Stomach (tissue), 9 donors: Measurements from ENCODE around the gene CCDC12. TPM values are rescaled to one million over a fixed set of nuclear protein-coding genes. Genes with fewer than 3 reads are reported as not detected.

Source experiments
- DNase-seq, 2 donors: peaks; one replicate each; pipeline versions ENCODE4 v3.0.0 to v3.0.0-alpha.2; 2013 to 2019
- H3K27ac ChIP-seq, 5 donors: fragments of 200-600 bp in 4 of 5; sonication (generic) in 4 of 5; one replicate each; pipeline ENCODE4 v1.5.1; 2013 to 2019; ENCODE audit warnings: mild to moderate bottlenecking in 1 of 5, moderate library complexity in 1 of 5
- H3K27me3 ChIP-seq, 3 donors: fragments of 200-600 bp; sonication (generic); one replicate each; pipeline ENCODE4 v1.5.1; 2017 to 2019; ENCODE audit warnings: mixed run types in 1 of 3
- H3K36me3 ChIP-seq, 4 donors: fragments of 200-600 bp; sonication (generic); 1 replicate in 3 of 4; 2 replicates in 1 of 4; pipeline ENCODE4 v1.5.1; 2016 to 2019
- H3K4me1 ChIP-seq, 4 donors: fragments of 200-600 bp; sonication (generic); one replicate each; pipeline ENCODE4 v1.5.1; 2016 to 2019
- H3K4me3 ChIP-seq, 4 donors: fragments of 200-600 bp; sonication (generic) in 3 of 4; one replicate each; pipeline ENCODE4 v1.5.1; 2016 to 2019; ENCODE audit warnings: mild to moderate bottlenecking in 1 of 4
- H3K9me3 ChIP-seq, 4 donors: fragments of 200-600 bp; sonication (generic); one replicate each; pipeline ENCODE4 v1.5.1; 2016 to 2019
- CTCF ChIP-seq, 7 experiments: fragments of 450-650 bp in 4 of 7; fragments of 200-600 bp in 3 of 7; sonication (generic) in 3 of 7; IDR thresholded peaks; one replicate each; pipeline ENCODE4 v1.5.1; 2016 to 2019; ENCODE audit warnings: antibody characterized with exemption in 7 of 7, control low read depth in 2 of 7, mild to moderate bottlenecking in 1 of 7
- EP300 ChIP-seq: sonication (generic); formaldehyde crosslinking; IDR thresholded peaks from one replicate; pipeline ENCODE4 v1.6.1; 2017; ENCODE audit warnings: antibody characterized with exemption
- POLR2A ChIP-seq, 4 donors: fragments of 450-650 bp; IDR thresholded peaks; one replicate each; pipeline ENCODE4 v1.6.1; 2016; ENCODE audit warnings: antibody characterized with exemption in 4 of 4, control low read depth in 2 of 4, mild to moderate bottlenecking in 1 of 4, moderate library complexity in 1 of 4
- POLR2AphosphoS5 ChIP-seq, 3 donors: sonication (generic); formaldehyde crosslinking; IDR thresholded peaks; one replicate each; pipeline ENCODE4 v1.6.1; 2016; ENCODE audit warnings: antibody characterized with exemption in 3 of 3
- WGBS, 5 donors: extraction: QIAGEN DNeasy Blood & Tissue Kit in 3 of 5; methylation state at CpG; one replicate each; pipeline versions ENCODE4 v1.1.5 to v1.1.7; 2013 to 2018; 5-methylcytosine and 5-hydroxymethylcytosine counted together
- intact Hi-C: fragments of 100-400 bp; cut with DNase I; formaldehyde crosslinking; loops from one replicate; pipeline ENCODE4 v1.15.1; 2023; ENCODE audit warnings: low total_unique reads
- polyA plus RNA-seq, 3 donors: library from polyadenylated mRNA; stranded (reverse); fragments of 200-250 nt; gene quantifications; one replicate each; pipeline ENCODE4 v1.2.3, GENCODE V29; 2013
- total RNA-seq, 5 donors: library from RNA; depleted of rRNA; stranded (reverse); fragments of >200 nt; gene quantifications; one replicate each; pipeline versions ENCODE4 v1.1.0 to v1.2.3, GENCODE V29; 2014 to 2016
- donor health status: healthy with polysubstance abuse.
- donor health status: Bipolar disorder and iron deficiency.
- donor health status: healthy.

CCDC12 gene
- total and polyA plus RNA-seq, 8 donors = 2.9 to 88.7 (median 47.1) TPM

- peaks cover 12 to 20% (median 15%) of the 10 kb centered on the region in 4 donors for H3K4me1 ChIP-seq
- intact Hi-C loops = no loop called here
- no peak overlapping the region for H3K4me3 ChIP-seq
- 47 to 77% (median 54%) methylated on average over 2 to 6 of the region's 6 CpGs for WGBS, 5 donors
- H3K36me3 ChIP-seq = no peaks in the 10 kb centered on the region
- H3K27ac ChIP-seq = no peak overlapping the region
- DNase-seq = no peak
- H3K9me3 ChIP-seq = no peaks in the 10 kb centered on the region
- peaks cover 0 to 49% (median 9%) of the 10 kb centered on the region in 3 donors for H3K27me3 ChIP-seq
- TF ChIP-seq CTCF (IDR thresholded peaks at IDR 0.05) (no peak), EP300 (no peak), POLR2AphosphoS5 (IDR thresholded peaks at IDR 0.05) (no peak), POLR2A (IDR thresholded peaks at IDR 0.05) (no peak)
Observed at GRCh38 chr3:46889381-46890110, 87.0 kb downstream of the CCDC12 start.

GRCh38 chr3:46888705-46889104 lies 87.8 kb downstream of the CCDC12 start:
- no peaks in the 10 kb centered on the region for H3K36me3 ChIP-seq
- no peak overlapping the region for H3K4me3 ChIP-seq
- no peak overlapping the region for H3K27ac ChIP-seq
- H3K27me3 ChIP-seq = peaks cover 0 to 50% (median 17%) of the 10 kb centered on the region in 3 donors
- intact Hi-C loops = no loop called here
- H3K4me1 ChIP-seq = peaks cover 12 to 22% (median 20%) of the 10 kb centered on the region in 4 donors
- 76 to 84% (median 81%) methylated on average over 12 to 13 of the region's 13 CpGs for WGBS, 5 donors
- no peaks in the 10 kb centered on the region for H3K9me3 ChIP-seq
- no peak for TF ChIP-seq POLR2AphosphoS5 (IDR thresholded peaks at IDR 0.05)
- TF ChIP-seq EP300 = no peak
- TF ChIP-seq POLR2A (IDR thresholded peaks at IDR 0.05) = no peak
- no peak for TF ChIP-seq CTCF (IDR thresholded peaks at IDR 0.05)
- no peak for DNase-seq

GRCh38 chr3:46887980-46888494 lies 88.5 kb downstream of the CCDC12 start:
- DNase-seq = no peak
- no peaks in the 10 kb centered on the region for H3K9me3 ChIP-seq
- H3K4me1 ChIP-seq = peaks cover 18 to 27% (median 25%) of the 10 kb centered on the region in 4 donors
- no peak overlapping the region for H3K27ac ChIP-seq
- H3K27me3 ChIP-seq = peaks cover 0 to 50% (median 24%) of the 10 kb centered on the region in 3 donors
- 71 to 86% (median 72%) methylated on average over 7 of the region's 7 CpGs for WGBS, 5 donors
- H3K4me3 ChIP-seq = no peak overlapping the region
- intact Hi-C loops = no loop called here
- TF ChIP-seq POLR2AphosphoS5 (IDR thresholded peaks at IDR 0.05) (no peak), CTCF (IDR thresholded peaks at IDR 0.05) (no peak), EP300 (no peak), POLR2A (IDR thresholded peaks at IDR 0.05) (no peak)
- no peaks in the 10 kb centered on the region for H3K36me3 ChIP-seq

GRCh38 chr3:46885612-46886011 lies 90.9 kb downstream of the CCDC12 start:
- WGBS, 5 donors = 88 to 97% (median 93%) methylated on average over 3 of the region's 3 CpGs

More at GRCh38 chr3:46885612-46886011, 90.9 kb downstream of the CCDC12 start:
- Histone ChIP-seq H3K36me3 (no peaks in the 10 kb centered on the region), H3K4me1 (peaks cover 26 to 34% (median 30%) of the 10 kb centered on the region in 4 donors), H3K4me3 (no peak overlapping the region), H3K27me3 (peaks cover 0 to 51% (median 42%) of the 10 kb centered on the region in 3 donors), H3K9me3 (no peaks in the 10 kb centered on the region), H3K27ac (no peak overlapping the region)
- no peak for DNase-seq
- TF ChIP-seq EP300 (no peak), CTCF (IDR thresholded peaks at IDR 0.05) (no peak), POLR2A (IDR thresholded peaks at IDR 0.05) (no peak), POLR2AphosphoS5 (IDR thresholded peaks at IDR 0.05) (no peak)
- intact Hi-C loops = no loop called here
